Liver (tissue), 3 donors: Measurements from ENCODE around the gene RACGAP1.

ENCODE experiments used
- CTCF ChIP-seq: fragments of 150-350 bp; IDR thresholded peaks from 2 replicates; pipeline ENCODE4 v1.5.1; 2017; ENCODE audit warnings: improper control_type of control experiment, low read depth, low read length; ENCODE audit not compliant: missing input control
- EGR1 ChIP-seq, 2 donors: IDR thresholded peaks; 2 replicates each; pipeline ENCODE4 v1.6.1; 2016 to 2018; ENCODE audit warnings: antibody characterized with exemption in 2 of 2, low read depth in 2 of 2
- GABPA ChIP-seq, 2 donors: IDR thresholded peaks in 1 of 2; conservative IDR thresholded peaks in 1 of 2; 2 replicates each; pipeline ENCODE4 v1.6.1; 2016; ENCODE audit warnings: antibody characterized with exemption in 2 of 2, mild to moderate bottlenecking in 1 of 2, moderate library complexity in 1 of 2
- HNF4A ChIP-seq, 2 donors: conservative IDR thresholded peaks; 2 replicates each; pipeline ENCODE4 v1.6.1; 2016; ENCODE audit warnings: antibody characterized with exemption in 2 of 2, mild to moderate bottlenecking in 2 of 2
- HNF4G ChIP-seq: IDR thresholded peaks from 2 replicates; pipeline ENCODE4 v1.6.1; 2016; ENCODE audit warnings: antibody characterized with exemption
- MAX ChIP-seq: IDR thresholded peaks from 2 replicates; pipeline ENCODE4 v1.6.1; 2016; ENCODE audit warnings: antibody characterized with exemption
- RAD21 ChIP-seq, 2 donors: IDR thresholded peaks; 2 replicates each; pipeline ENCODE4 v1.6.1; 2016; ENCODE audit warnings: antibody characterized with exemption in 2 of 2, mild to moderate bottlenecking in 2 of 2
- REST ChIP-seq: IDR thresholded peaks from 2 replicates; pipeline ENCODE4 v1.6.1; 2016; ENCODE audit warnings: antibody characterized with exemption, mild to moderate bottlenecking
- RXRA ChIP-seq, 2 donors: IDR thresholded peaks; 2 replicates each; pipeline ENCODE4 v1.6.1; 2017 to 2018; ENCODE audit warnings: antibody characterized with exemption in 2 of 2, mild to moderate bottlenecking in 1 of 2
- SP1 ChIP-seq: IDR thresholded peaks from 2 replicates; pipeline ENCODE4 v1.6.1; 2018; ENCODE audit warnings: antibody characterized with exemption, mild to moderate bottlenecking
- TAF1 ChIP-seq: conservative IDR thresholded peaks from 2 replicates; pipeline ENCODE4 v1.6.1; 2016; ENCODE audit warnings: antibody characterized with exemption, mild to moderate bottlenecking
- ZBTB33 ChIP-seq: IDR thresholded peaks from 2 replicates; pipeline ENCODE4 v1.6.1; 2016; ENCODE audit warnings: antibody characterized with exemption
- donor health status: healthy.
- donor health status: healthy.

- TF ChIP-seq CTCF (no peak), HNF4A (conservative IDR thresholded peaks at IDR 0.05) (no peak), TAF1 (no peak), SP1 (no peak), GABPA (IDR thresholded peaks at IDR 0.05 in 1 of 2, conservative IDR thresholded peaks at IDR 0.05 in 1 of 2) (no peak), EGR1 (IDR thresholded peaks at IDR 0.05; ENCODE audit: low read depth in 2 of 2) (no peak), REST (no peak), RXRA (IDR thresholded peaks at IDR 0.05) (no peak), HNF4G (no peak), MAX (no peak), ZBTB33 (no peak), RAD21 (IDR thresholded peaks at IDR 0.05) (no peak)
Observed at GRCh38 chr12:50017641-50018040, 7.7 kb downstream of the RACGAP1 start.
